OCI-LY3 (cell line): Measurements from ENCODE around the gene KNOP1.

Experiments used
- H2AFZ ChIP-seq: fragments of 200-600, 300-600 bp; shearing (Covaris generic); 2 replicates; pipeline ENCODE4 v1.6.0; 2014; ENCODE audit warnings: antibody characterized with exemption, low read depth, low read length
- H3K27ac ChIP-seq: fragments of 200-600, 300-600 bp; sonication (generic); 2 replicates; pipeline ENCODE4 v1.5.1; 2014; ENCODE audit warnings: mild to moderate bottlenecking, low read length, moderate library complexity, mixed read lengths
- H3K27me3 ChIP-seq: fragments of 200-600, 300-600 bp; sonication (generic); 2 replicates; pipeline ENCODE4 v1.6.1; 2014; ENCODE audit warnings: low read depth, low read length, mixed read lengths
- H3K36me3 ChIP-seq: fragments of 200-600, 300-600 bp; sonication (generic); replicated peaks from 2 replicates; pipeline ENCODE3; 2014; ENCODE audit warnings: low read depth, low read length, mixed read lengths
- H3K4me1 ChIP-seq: fragments of 300-600, 200-600 bp; sonication (generic); 2 replicates; pipeline ENCODE4 v1.6.1; 2014; ENCODE audit warnings: low read length, mixed read lengths
- H3K4me2 ChIP-seq: fragments of 200-600, 300-600 bp; sonication (generic); 2 replicates; pipeline ENCODE4 v1.6.1; 2014; ENCODE audit warnings: low read length, mixed read lengths
- H3K4me3 ChIP-seq: fragments of 300-600, 200-600 bp; sonication (generic); 2 replicates; pipeline ENCODE4 v1.5.1; 2014; ENCODE audit warnings: antibody characterized with exemption, mild to moderate bottlenecking, low read length, moderate library complexity
- H3K79me2 ChIP-seq: fragments of 300-600, 200-600 bp; shearing (Covaris generic); 2 replicates; pipeline ENCODE4 v1.6.1; 2014; ENCODE audit warnings: mild to moderate bottlenecking, low read length, mixed read lengths
- H3K9ac ChIP-seq: fragments of 300-600, 200-600 bp; shearing (Covaris generic); 2 replicates; pipeline ENCODE4 v1.6.0; 2014; ENCODE audit warnings: mild to moderate bottlenecking, low read length, moderate library complexity
- H3K9me3 ChIP-seq: fragments of 200-600, 300-600 bp; shearing (Covaris generic); 2 replicates; pipeline ENCODE4 v1.6.1; 2014; ENCODE audit warnings: low read length, mixed read lengths; ENCODE audit not compliant: insufficient read depth
- H4K20me1 ChIP-seq: fragments of 200-600, 300-600 bp; sonication (generic); 2 replicates; pipeline ENCODE4 v1.6.1; 2016; ENCODE audit warnings: low read length, mixed read lengths; ENCODE audit not compliant: insufficient read depth
- CTCF ChIP-seq: fragments of 200-600, 300-600 bp; sonication (generic); IDR thresholded peaks from 2 replicates; pipeline ENCODE4 v1.5.1; 2014; ENCODE audit warnings: antibody characterized with exemption, low read length, low read depth
- EZH2phosphoT487 ChIP-seq: fragments of 200-600 bp; shearing (Covaris generic); IDR thresholded peaks from 2 replicates; pipeline ENCODE4 v1.6.1; 2018; ENCODE audit warnings: antibody characterized with exemption, mixed run types, low read depth

KNOP1 gene

GRCh38 chr16:19765860-19766553 lies 48.0 kb upstream of the KNOP1 start:
- Histone ChIP-seq H4K20me1 (no peaks in the 10 kb centered on the region), H3K9ac (no peak overlapping the region), H3K27me3 (no peaks in the 10 kb centered on the region), H3K27ac (no peak overlapping the region), H3K4me2 (no peak overlapping the region), H3K4me1 (peaks cover 5% of the 10 kb centered on the region), H3K36me3 (peaks cover 14% of the 10 kb centered on the region), H2AFZ (no peak overlapping the region), H3K79me2 (no peaks in the 10 kb centered on the region), H3K9me3 (no peaks in the 10 kb centered on the region), H3K4me3 (no peak overlapping the region)
- TF ChIP-seq CTCF (no peak), EZH2phosphoT487 (no peak)

DNA sequence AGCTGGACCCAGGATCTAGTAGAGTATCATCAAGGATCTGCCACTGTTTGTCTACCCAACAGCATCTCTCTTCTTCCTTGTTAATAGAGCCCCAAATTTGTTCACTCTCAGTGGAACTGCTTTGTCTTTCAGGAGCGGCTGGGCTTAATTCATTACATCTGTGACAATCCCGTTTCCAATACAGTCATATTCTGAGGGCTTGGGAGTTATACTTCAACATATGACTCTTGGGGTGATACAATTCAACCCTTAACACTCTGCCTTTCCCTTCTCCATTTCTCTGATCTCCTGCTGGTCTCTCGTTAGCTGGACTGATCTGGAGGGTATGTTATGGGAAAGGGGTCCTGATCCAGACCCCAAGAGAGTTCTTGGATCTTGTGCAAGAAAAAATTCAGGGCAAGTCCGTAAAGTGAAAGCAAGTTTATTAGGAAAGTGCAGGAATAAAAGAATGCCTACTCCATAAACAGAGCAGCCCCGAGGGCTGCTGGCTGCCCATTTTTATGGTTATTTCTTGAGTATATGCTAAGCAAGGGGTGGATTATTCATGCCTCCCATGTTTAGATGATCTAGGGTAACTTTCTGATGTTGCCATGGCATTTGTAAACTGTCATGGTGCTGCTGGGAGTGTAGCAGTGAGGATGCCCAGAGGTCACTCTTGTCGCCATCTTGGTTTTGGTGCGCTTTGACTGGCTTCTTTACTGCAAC lies 42.5 kb upstream of the KNOP1 start:
- Histone ChIP-seq H3K4me2 (no peak overlapping the region), H3K9me3 (no peaks in the 10 kb centered on the region), H3K4me1 (peaks cover 6% of the 10 kb centered on the region), H3K27ac (no peak overlapping the region), H3K9ac (no peak overlapping the region), H3K79me2 (no peaks in the 10 kb centered on the region), H3K27me3 (no peaks in the 10 kb centered on the region), H4K20me1 (no peaks in the 10 kb centered on the region), H3K4me3 (no peak overlapping the region), H2AFZ (no peak overlapping the region), H3K36me3 (no peaks in the 10 kb centered on the region)
- TF ChIP-seq EZH2phosphoT487 (no peak), CTCF (no peak)

- Histone ChIP-seq H3K9me3 (no peaks in the 10 kb centered on the region), H4K20me1 (no peaks in the 10 kb centered on the region), H3K27me3 (no peaks in the 10 kb centered on the region), H2AFZ (no peak overlapping the region), H3K79me2 (no peaks in the 10 kb centered on the region), H3K27ac (no peak overlapping the region), H3K4me3 (no peak overlapping the region), H3K36me3 (no peaks in the 10 kb centered on the region), H3K4me1 (peaks cover 6% of the 10 kb centered on the region), H3K4me2 (0 out of 2 replicates have a peak overlapping the region, but pooled peaks have one; percentile 7), H3K9ac (no peak overlapping the region)
- TF ChIP-seq CTCF (no peak), EZH2phosphoT487 (no peak)
Measured at GRCh38 chr16:19757762-19758595, 40.0 kb upstream of the KNOP1 start.

- Histone ChIP-seq H2AFZ (no peak overlapping the region), H3K27me3 (no peaks in the 10 kb centered on the region), H3K36me3 (no peaks in the 10 kb centered on the region), H3K9ac (no peak overlapping the region), H3K4me1 (peaks cover 6% of the 10 kb centered on the region), H4K20me1 (no peaks in the 10 kb centered on the region), H3K79me2 (no peaks in the 10 kb centered on the region), H3K4me2 (no peak overlapping the region), H3K9me3 (no peaks in the 10 kb centered on the region), H3K27ac (no peak overlapping the region), H3K4me3 (no peak overlapping the region)
- TF ChIP-seq EZH2phosphoT487 = no peak
- no peak for TF ChIP-seq CTCF
Measured at GRCh38 chr16:19757026-19757425, 39.0 kb upstream of the KNOP1 start.
